ENCODE results near the gene PNPLA5. TPM values are rescaled to one million over a fixed set of nuclear protein-coding genes. Genes with fewer than 3 reads are reported as not detected.

The PNPLA5 gene
- total RNA-seq, 1 donor from 2014 or later, result not detected

DNA sequence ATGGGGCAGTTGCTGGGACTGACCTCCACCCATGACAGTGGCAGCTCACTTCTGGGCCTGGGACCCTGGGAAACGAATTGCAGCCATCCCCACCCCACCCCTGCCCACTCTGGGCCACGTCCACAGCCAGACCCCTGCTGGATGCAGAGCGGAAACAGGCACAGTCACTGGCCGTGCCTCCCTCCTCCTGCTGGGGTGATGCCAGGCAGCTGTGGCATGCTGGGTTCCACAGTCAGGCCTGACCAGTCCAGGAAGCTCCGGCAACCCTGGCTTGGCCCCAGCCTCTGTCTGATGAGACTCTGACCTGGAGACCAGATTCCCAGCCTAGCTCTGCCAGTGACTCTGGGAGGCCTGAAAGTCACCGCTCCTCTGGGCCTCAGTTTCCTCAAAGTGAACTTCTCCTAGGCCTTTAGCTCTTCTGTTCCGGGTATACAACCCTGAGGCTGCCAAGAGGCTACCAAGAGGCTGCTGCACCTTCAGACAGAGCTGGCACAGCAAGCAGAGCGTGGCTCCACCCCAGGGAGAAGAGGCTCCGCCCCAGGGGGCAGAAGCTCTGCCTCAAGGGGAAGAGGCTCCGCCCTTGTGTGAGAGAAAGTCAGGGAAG is 38.4 kb downstream of the PNPLA5 start:
- peaks cover 9% of the 10 kb centered on the region for H3K9me3 Mint-ChIP-seq (ENCODE audit: unreplicated experiment)
- TF ChIP-seq, protein P1, sequence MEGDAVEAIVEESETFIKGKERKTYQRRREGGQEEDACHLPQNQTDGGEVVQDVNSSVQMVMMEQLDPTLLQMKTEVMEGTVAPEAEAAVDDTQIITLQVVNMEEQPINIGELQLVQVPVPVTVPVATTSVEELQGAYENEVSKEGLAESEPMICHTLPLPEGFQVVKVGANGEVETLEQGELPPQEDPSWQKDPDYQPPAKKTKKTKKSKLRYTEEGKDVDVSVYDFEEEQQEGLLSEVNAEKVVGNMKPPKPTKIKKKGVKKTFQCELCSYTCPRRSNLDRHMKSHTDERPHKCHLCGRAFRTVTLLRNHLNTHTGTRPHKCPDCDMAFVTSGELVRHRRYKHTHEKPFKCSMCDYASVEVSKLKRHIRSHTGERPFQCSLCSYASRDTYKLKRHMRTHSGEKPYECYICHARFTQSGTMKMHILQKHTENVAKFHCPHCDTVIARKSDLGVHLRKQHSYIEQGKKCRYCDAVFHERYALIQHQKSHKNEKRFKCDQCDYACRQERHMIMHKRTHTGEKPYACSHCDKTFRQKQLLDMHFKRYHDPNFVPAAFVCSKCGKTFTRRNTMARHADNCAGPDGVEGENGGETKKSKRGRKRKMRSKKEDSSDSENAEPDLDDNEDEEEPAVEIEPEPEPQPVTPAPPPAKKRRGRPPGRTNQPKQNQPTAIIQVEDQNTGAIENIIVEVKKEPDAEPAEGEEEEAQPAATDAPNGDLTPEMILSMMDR (IDR thresholded peaks at IDR 0.05; ENCODE audit: partially characterized antibody, unreplicated experiment), result no peak
- H3K27me3 Mint-ChIP-seq (ENCODE audit: unreplicated experiment), result peaks cover 7% of the 10 kb centered on the region
- H3K36me3 Mint-ChIP-seq (ENCODE audit: unreplicated experiment), result peaks cover 9% of the 10 kb centered on the region
- H3K4me1 Mint-ChIP-seq (ENCODE audit: low read depth, unreplicated experiment), result peaks cover 37% of the 10 kb centered on the region
- no peak overlapping the region for H3K4me3 Mint-ChIP-seq (ENCODE audit: unreplicated experiment)
- no peak overlapping the region for H3K27ac Mint-ChIP-seq (ENCODE audit: unreplicated experiment)
- DNase-seq, result peak; percentile 12

DNA sequence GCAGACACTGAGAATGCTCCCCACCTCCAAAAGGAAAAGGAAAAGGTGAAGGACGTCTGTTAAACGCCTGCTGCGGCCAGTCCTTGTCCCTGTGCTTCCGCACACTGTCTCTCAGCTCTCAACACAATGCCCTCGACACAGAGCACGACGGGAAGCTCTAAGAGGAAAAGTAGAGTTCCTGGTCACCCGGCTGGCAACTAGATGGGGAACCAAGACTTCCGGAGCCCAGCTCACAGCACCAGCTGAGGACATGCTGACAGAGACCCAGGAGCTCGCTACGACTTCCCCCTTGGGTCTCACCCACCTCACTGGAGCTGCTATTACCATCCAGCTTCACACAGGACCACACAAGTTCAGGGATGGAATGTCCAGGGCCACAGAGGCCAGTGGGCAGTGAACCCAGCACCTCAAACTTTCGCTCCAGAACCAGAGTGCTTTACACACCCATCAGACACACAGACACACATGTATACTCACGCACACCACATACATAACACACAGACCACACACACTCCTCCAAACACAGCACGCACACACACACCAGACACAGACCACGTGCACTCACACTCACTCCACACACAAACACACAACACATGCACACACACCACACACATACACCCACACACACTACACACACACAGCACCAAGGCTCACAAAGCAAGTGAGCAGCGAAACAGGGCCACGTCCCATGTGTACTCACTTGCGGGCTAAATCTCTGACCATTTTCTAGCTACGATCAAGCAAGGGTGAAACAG is 39.1 kb downstream of the PNPLA5 start:
- Mint-ChIP-seq H3K9me3 (ENCODE audit: unreplicated experiment) (peaks cover 10% of the 10 kb centered on the region), H3K4me3 (ENCODE audit: unreplicated experiment) (peak overlapping the region; percentile 3), H3K4me1 (ENCODE audit: low read depth, unreplicated experiment) (peaks cover 38% of the 10 kb centered on the region), H3K27me3 (ENCODE audit: unreplicated experiment) (peaks cover 7% of the 10 kb centered on the region), H3K36me3 (ENCODE audit: unreplicated experiment) (peaks cover 9% of the 10 kb centered on the region), H3K27ac (ENCODE audit: unreplicated experiment) (peak overlapping the region; percentile 49)
- TF ChIP-seq, protein P1 (IDR thresholded peaks at IDR 0.05; ENCODE audit: partially characterized antibody, unreplicated experiment), result no peak
- DNase-seq, result no peak

- TF ChIP-seq, protein P1 (IDR thresholded peaks at IDR 0.05; ENCODE audit: partially characterized antibody, unreplicated experiment), result no peak
- no peak for DNase-seq
- H3K9me3 Mint-ChIP-seq (ENCODE audit: unreplicated experiment), result peaks cover 10% of the 10 kb centered on the region
- H3K4me1 Mint-ChIP-seq (ENCODE audit: low read depth, unreplicated experiment), result peaks cover 41% of the 10 kb centered on the region
- no peak overlapping the region for H3K4me3 Mint-ChIP-seq (ENCODE audit: unreplicated experiment)
- H3K36me3 Mint-ChIP-seq (ENCODE audit: unreplicated experiment), result peaks cover 2% of the 10 kb centered on the region
- peaks cover 7% of the 10 kb centered on the region for H3K27me3 Mint-ChIP-seq (ENCODE audit: unreplicated experiment)
- H3K27ac Mint-ChIP-seq (ENCODE audit: unreplicated experiment), result no peak overlapping the region
Observed at GRCh38 chr22:43851979-43852307, 39.9 kb downstream of the PNPLA5 start.

- TF ChIP-seq, protein P1 (IDR thresholded peaks at IDR 0.05; ENCODE audit: partially characterized antibody, unreplicated experiment), result no peak
- no peak overlapping the region for H3K27ac Mint-ChIP-seq (ENCODE audit: unreplicated experiment)
- no peak for DNase-seq
- peaks cover 9% of the 10 kb centered on the region for H3K27me3 Mint-ChIP-seq (ENCODE audit: unreplicated experiment)
- no peaks in the 10 kb centered on the region for H3K36me3 Mint-ChIP-seq (ENCODE audit: unreplicated experiment)
- peaks cover 48% of the 10 kb centered on the region for H3K4me1 Mint-ChIP-seq (ENCODE audit: low read depth, unreplicated experiment)
- no peak overlapping the region for H3K4me3 Mint-ChIP-seq (ENCODE audit: unreplicated experiment)
- peaks cover 11% of the 10 kb centered on the region for H3K9me3 Mint-ChIP-seq (ENCODE audit: unreplicated experiment)
Observed at GRCh38 chr22:43851058-43851978, 40.5 kb downstream of the PNPLA5 start.
